ENCODE data around the gene RAD23A. TPM values are rescaled to one million over a fixed set of nuclear protein-coding genes. Genes with fewer than 3 reads are reported as not detected.
"Not testable (repeated sequence)": the region's sequence is repeated elsewhere in the genome, so short reads cannot be mapped to it uniquely, and the experiment has no call there.

RAD23A gene
- total and polyA plus RNA-seq, 10 of the 15 experiments (the other 5 are each of a cell fraction or from before 2014, with no cell fraction given) = 8.8 to 198 (median 119) TPM

- CTCF ChIA-PET = interaction anchor here (0.9 to 13.5 kb wide), 15 partner anchors 9 to 220 kb away, joined by 3 to 247 read pairs (median 12); no protein-coding TSS in a partner anchor
- not testable (repeated sequence) for H3K4me2 ChIP-seq (ENCODE audit: control insufficient read depth, insufficient read depth); DNase-seq (ENCODE audit: low read depth, low spot score); H3K36me3 ChIP-seq (ENCODE audit: control insufficient read depth in 2 of 2, insufficient read depth in 2 of 2, low read length in 1 of 2); H3K4me3 ChIP-seq; BruUV-seq (replicated peaks); H3K9ac ChIP-seq (ENCODE audit: control insufficient read depth, insufficient read depth, low read length); ATAC-seq; H3K27me3 ChIP-seq (replicated peaks in 1 of 2; ENCODE audit: control insufficient read depth in 2 of 2, insufficient read depth in 2 of 2, low read length in 1 of 2); H3K79me2 ChIP-seq (ENCODE audit: control insufficient read depth, insufficient read depth, low read length); H4K20me1 ChIP-seq (ENCODE audit: control insufficient read depth, insufficient read depth); H2AFZ ChIP-seq (ENCODE audit: control insufficient read depth, low read depth, low read length); H3K4me1 ChIP-seq (ENCODE audit: control insufficient read depth, insufficient read depth, low read length); FAIRE-seq; H3K27ac ChIP-seq (ENCODE audit: control insufficient read depth, insufficient read depth); H3K9me3 ChIP-seq (replicated peaks; ENCODE audit: control insufficient read depth, insufficient read depth, low read length)
- in situ Hi-C loops (cut with MboI) = loop anchor here (5.0 to 10.0 kb wide), 2 partner anchors 116 to 289 kb away; no protein-coding TSS in a partner anchor
- SMC1A ChIA-PET (ENCODE audit: uncharacterized antibody, unreplicated experiment) = interaction anchor here (1.4 to 7.5 kb wide), 6 partner anchors 11 to 119 kb away, joined by 3 to 48 read pairs (median 16); no protein-coding TSS in a partner anchor
- 37% methylated on average over 7 of the region's 7 CpGs for WGBS (ENCODE audit: insufficient coverage, insufficient replicate concordance, low lambda C conversion rate, missing lambda C conversion rate)
- intact Hi-C loops (cut with micrococcal nuclease; ENCODE audit: unreplicated experiment) = loop anchor here (5.0 kb wide), 3 partner anchors 56 to 301 kb away; no protein-coding TSS in a partner anchor
- RAD21 ChIA-PET (ENCODE audit: unreplicated experiment) = interaction anchor here (0.7 to 5.0 kb wide), 8 partner anchors 11 to 344 kb away, joined by 3 to 81 read pairs (median 11); no protein-coding TSS in a partner anchor
- POLR2A ChIA-PET = interaction anchor here (1.6 kb wide), 1 partner anchor 30 kb away, joined by 3 read pairs; no protein-coding TSS in a partner anchor
Observed at GRCh38 chr19:12976109-12976508, 30.4 kb downstream of the RAD23A start.

DNA sequence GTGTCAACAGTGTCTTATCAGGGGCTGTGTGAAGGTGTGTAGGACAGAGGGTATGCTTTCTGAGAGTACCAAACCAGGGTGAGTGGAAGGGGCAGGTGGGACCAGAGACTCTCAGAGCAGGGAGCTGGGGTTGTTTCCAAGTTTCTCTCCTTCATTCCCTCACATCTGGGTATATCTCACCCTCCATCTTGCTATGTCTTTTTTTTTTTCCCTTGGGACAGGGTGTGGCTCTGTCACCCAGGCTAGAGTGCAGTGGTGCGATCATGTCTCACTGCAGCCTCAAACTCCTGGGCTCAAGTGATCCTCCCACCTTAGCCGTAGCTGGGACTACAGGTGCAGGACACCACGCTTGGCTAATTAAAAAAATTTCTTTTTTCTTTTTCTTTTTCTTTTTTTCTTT is 34.3 kb downstream of the RAD23A start:
- intact Hi-C loops (cut with micrococcal nuclease; ENCODE audit: unreplicated experiment) (loop anchor here (2.0 to 5.0 kb wide), 5 partner anchors 52 to 297 kb away; no protein-coding TSS in a partner anchor), in situ Hi-C loops (cut with MboI) (loop anchor here (5.0 to 10.0 kb wide), 2 partner anchors 112 to 285 kb away; no protein-coding TSS in a partner anchor)
- Histone ChIP-seq H4K20me1 (ENCODE audit: control insufficient read depth, insufficient read depth) (no peaks in the 10 kb centered on the region), H3K9ac (ENCODE audit: control insufficient read depth, insufficient read depth, low read length) (no peak overlapping the region), H3K9me3 (replicated peaks; ENCODE audit: control insufficient read depth, insufficient read depth, low read length) (no peaks in the 10 kb centered on the region), H3K4me3 (no peak overlapping the region), H3K4me1 (ENCODE audit: control insufficient read depth, insufficient read depth, low read length) (no peaks in the 10 kb centered on the region; the same call in 1 of the 2 replicates), H3K4me2 (ENCODE audit: control insufficient read depth, insufficient read depth) (no peak overlapping the region), H3K27me3 (replicated peaks in 1 of 2; ENCODE audit: control insufficient read depth in 2 of 2, insufficient read depth in 2 of 2, low read length in 1 of 2) (0 out of 4 replicates have a peak, but pooled peaks cover 0 to 3% of the 10 kb centered on the region in 2 experiments), H3K79me2 (ENCODE audit: control insufficient read depth, insufficient read depth, low read length) (no peaks in the 10 kb centered on the region), H2AFZ (ENCODE audit: control insufficient read depth, low read depth, low read length) (no peak overlapping the region), H3K36me3 (ENCODE audit: control insufficient read depth in 2 of 2, insufficient read depth in 2 of 2, low read length in 1 of 2) (no peaks in the 10 kb centered on the region), H3K27ac (ENCODE audit: control insufficient read depth, insufficient read depth) (no peak overlapping the region)
- POLR2A ChIA-PET = no interaction called here
- RAD21 ChIA-PET (ENCODE audit: unreplicated experiment) = interaction anchor here (0.7 to 4.7 kb wide), 5 partner anchors 15 to 115 kb away, joined by 3 to 81 read pairs (median 5); no protein-coding TSS in a partner anchor
- ATAC-seq = no peak
- WGBS (ENCODE audit: insufficient coverage, insufficient replicate concordance, low lambda C conversion rate, missing lambda C conversion rate) = 0% methylated on average over 3 of the region's 3 CpGs
- FAIRE-seq = no peak
- SMC1A ChIA-PET (ENCODE audit: uncharacterized antibody, unreplicated experiment) = interaction anchor here (1.1 to 7.5 kb wide), 4 partner anchors 15 to 281 kb away, joined by 3 to 48 read pairs (median 24); no protein-coding TSS in a partner anchor
- CTCF ChIA-PET = interaction anchor here (0.8 to 13.5 kb wide), 9 partner anchors 12 to 283 kb away, joined by 3 to 247 read pairs (median 5); no protein-coding TSS in a partner anchor
- BruUV-seq (replicated peaks) = no TSS peak
- TF ChIP-seq NFYA (IDR thresholded peaks at IDR 0.05; ENCODE audit: borderline replicate concordance, low read depth, low read length) = no peak
- no peak for DNase-seq (ENCODE audit: low read depth, low spot score)

All from GM12878 (cell line).